Measurements from ENCODE around the gene CAMTA1.

Gene CAMTA1

GRCh38 chr1:6987940-6988339, 202.7 kb downstream of the CAMTA1 start:
- no peak for DNase-seq

GRCh38 chr1:6988796-6989195, 203.5 kb downstream of the CAMTA1 start:
- no peak for DNase-seq

DNA sequence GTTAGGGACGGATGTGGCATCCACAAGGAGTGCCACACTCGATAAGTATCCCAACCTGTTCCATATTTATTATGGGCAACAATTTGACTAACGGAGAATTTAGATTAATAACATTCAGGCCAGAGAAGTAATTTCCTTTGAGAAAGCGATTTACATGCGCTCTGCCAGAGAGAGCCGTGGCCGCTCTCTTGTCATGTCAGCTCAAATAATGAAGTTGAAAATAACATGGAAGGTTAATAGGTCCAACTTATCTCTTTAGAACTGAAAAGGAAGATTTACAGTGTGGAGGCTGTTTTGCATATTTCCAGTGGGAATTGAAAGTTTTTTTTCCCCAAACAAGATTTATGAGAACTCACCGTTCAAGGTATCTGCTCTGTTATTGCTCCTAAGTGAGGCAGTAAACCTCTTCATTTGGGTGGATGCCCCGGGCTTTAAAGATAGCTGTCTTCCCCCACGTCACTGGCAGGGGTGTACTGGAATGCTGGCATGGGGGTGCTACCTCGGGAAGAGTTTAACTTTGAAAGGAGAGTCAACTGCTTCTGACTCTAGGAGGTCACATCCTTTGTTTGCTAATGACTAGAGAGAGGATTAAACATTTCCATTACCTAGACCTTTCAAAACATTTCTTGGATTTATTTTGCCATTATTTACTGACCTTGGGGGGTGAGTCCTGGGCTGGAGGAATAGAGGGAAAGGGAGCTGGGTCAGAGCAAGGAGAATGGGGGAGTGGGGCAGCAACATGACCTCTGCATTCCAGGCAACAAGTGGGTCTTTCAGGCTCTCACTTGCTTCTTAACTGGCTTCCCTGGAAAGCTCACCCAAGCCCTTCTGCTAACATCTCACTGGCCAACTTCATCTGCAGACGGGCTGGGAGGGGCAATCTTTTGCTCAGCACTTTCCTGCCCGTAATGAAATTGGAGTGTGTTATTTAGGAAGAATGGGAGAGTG, 204.2 kb downstream of the CAMTA1 start:
- DNase-seq = no peak

- no peak for DNase-seq
Observed at GRCh38 chr1:6991266-6991665, 206.0 kb downstream of the CAMTA1 start.

GRCh38 chr1:6995789-6996188, 210.5 kb downstream of the CAMTA1 start:
- no peak for DNase-seq

- no peak for DNase-seq
Observed at GRCh38 chr1:6996371-6996770, 211.1 kb downstream of the CAMTA1 start.

DNA sequence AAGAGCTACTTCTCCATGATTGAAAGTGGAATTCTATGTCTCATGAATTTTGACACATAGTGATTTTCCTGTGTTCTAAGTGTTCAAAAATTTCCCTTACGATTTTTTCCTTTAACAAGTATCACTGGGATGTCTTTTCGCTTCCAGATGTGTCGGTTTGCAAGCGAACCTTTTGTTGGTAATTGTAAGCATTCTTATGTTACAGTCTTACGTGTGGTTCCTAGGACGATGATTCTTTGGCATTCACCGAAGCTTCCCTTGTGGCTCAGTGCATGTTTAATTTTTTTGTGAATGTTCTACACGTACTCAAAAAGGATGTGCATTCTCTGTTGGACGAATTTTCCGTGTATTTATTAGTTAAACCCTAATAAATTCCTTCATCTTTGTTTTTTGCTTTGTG, 211.6 kb downstream of the CAMTA1 start:
- no peak for DNase-seq

DNA sequence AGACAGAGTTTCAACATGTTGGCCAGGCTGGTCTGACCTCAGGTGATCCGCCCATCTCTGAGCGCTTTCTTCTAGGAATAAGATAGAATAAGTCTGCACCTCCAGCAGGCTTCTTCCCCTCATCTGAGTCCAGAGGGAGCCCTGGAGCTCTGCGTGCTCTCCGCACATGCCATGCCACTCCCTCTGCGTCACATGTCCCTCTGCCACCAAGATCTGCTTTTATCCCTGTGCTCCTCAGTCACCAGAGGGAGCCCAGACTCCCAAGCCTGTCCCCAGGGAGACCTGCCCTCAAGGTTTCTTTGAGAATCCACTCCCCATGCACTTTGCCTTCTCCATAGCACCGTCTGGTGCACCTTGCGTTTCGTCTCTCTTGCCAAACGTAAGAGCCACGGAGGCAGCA, 213.0 kb downstream of the CAMTA1 start:
- DNase-seq = no peak

GRCh38 chr1:6999826-7000225, 214.6 kb downstream of the CAMTA1 start:
- no peak for DNase-seq

DNA sequence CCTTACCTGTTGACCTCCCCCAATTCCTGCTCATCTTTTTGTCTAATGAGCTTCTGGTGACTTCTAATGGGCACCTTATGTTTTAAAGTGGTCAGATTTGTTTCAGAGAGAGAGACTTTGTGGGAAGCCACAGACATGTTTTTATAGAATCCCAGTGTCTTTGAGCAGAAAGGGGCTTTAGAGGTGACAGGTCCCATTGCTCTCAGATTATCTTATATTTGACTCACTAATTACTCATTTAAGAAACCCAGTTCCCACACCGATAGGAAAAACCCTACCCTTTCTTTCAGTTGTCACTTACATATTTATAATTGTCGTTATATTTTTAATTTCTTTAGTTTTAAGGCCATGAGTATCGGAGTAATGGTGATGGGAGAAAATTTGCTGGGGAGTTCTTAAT, 215.5 kb downstream of the CAMTA1 start:
- DNase-seq = no peak

- no peak for DNase-seq
Observed at GRCh38 chr1:7002728-7003127, 217.5 kb downstream of the CAMTA1 start.

DNA sequence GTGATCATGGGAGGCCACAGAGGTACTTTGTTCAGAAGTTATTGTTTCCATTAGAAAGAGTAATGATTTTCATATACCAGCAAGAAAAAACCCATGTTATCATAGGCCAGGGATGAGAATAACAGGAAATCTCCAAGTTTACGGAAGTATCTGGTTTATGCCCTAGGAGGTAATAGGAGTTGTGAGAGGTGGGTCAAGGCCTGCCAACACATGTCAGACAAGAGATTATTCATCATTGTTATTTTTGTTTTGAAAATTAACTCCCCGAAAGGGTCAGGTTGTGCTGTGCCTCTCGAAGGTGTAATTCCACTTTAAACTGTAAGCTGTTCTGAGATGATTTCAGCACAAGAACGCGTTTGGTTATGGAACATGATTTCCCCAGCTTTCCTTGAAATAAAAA, 218.4 kb downstream of the CAMTA1 start:
- DNase-seq = no peak

DNA sequence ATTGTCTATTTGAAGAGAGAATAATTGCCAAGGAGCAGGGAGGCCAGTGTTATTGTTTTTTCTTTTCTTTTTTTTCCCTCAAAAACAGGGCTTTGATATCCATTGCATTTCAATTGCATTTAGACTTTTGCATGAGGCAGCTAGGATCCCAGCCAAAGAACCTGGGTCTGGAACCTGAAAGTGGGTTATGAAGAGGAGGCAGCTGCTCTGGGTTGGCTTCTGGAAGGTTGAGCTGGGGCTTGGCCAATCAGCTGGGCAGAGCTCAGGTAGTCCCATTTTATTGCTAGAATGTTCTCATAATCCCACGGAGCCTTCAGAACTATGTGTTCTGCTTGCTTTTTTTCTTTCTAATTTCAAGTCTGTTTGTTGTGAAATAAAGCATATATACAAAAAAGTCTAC, 218.9 kb downstream of the CAMTA1 start:
- no peak for DNase-seq

- DNase-seq = no peak
Observed at GRCh38 chr1:7005762-7006161, 220.5 kb downstream of the CAMTA1 start.

GRCh38 chr1:7006996-7007871, 222.0 kb downstream of the CAMTA1 start:
- no peak for DNase-seq

DNA sequence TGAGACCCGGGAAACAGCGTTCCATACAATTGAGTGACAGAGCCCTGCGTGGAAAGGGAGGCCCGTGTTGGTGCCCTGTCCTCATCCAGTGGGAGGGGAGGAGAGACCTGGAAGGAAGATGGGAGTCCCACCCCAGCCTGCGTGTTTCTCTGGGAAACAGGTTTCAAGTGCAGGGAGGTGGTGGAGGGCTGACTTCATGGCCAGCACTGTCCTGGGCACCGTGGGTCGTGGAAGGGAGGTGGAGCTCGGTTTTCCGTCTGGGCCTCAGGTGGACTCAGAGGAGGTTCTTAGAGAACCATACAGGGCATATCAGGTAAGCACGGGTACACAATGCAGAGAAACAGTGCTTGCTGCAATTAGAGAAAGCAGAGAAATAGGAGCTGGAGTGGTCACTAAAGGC, 222.6 kb downstream of the CAMTA1 start:
- no peak for DNase-seq

- DNase-seq = no peak
Observed at GRCh38 chr1:7008331-7008730, 223.1 kb downstream of the CAMTA1 start.

DNA sequence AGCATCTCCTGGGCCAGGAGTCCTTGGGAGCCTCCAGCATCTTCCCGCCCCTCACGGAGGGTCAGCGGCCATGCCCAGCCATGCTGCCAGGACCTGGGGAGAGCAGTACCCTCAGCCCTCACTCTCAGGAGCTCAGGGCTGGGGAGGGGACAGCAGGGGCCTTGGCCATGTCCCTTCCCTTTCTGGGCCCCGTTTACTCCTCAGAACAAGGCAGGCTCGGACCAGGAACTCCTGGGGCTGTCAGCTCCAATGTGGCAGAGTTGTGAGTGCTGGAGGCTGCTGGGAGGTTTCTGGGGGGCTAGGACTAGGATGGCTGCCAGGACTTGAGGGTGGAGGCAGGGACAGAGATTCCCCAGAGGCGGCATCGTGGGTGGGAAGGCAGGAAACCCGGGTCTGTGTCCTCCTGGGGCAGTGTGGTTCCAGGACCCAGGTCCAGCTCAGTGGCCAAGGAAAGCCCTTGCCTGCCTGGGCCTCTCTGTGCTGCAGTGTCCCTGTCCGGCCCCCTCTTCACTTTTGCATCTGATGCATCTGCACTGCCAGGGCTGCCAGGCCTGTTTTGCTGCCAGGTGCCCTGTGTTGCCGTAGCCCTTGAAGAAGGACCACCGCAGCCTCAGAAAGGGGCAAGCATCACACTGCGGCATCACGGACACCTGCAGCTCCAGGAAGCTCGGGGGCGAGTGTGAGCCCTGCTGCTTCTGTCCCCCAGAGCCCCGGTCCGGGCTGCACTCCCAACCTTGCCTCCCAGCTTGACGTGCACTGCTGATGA, 223.9 kb downstream of the CAMTA1 start:
- no peak for DNase-seq

DNA sequence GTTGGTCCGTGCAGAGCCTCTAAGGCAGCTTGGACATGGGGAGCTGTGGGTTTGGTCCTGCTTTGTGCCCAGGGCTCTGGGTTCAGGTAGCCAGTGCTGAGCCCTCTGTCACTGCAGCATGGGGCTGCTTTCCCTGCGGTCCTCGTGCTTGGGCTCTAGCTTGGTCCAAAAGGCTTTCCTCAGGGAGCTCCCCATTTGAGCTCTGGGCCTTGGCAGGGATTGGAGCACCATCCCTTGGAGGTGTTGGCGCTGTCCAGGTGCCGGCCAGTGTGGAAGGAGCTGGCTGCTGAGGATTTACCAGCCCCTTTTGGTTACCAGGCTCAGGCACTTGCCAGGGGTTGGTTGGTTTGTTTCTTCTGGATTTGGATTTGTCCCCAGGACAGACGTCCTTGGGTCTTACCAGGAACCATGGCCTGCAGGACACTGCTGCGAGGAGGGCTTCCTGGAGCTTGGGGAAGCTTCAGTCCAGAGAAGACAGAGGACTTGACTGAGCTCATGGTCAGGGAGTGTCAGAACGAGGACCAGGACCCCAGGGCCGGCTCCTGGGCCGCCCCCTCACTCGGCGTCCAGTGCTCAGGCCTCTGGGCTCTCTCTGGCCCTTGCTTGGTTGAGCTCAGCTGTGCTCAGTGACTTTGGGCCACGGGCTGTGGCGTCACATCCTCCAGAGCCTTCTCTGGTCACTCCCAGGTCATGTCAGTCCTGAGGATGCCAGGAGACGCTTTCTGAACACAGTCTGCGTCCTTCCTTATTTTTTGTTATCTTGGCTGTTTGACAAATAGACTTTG, 224.7 kb downstream of the CAMTA1 start:
- DNase-seq = no peak

- no peak for DNase-seq
Observed at GRCh38 chr1:7010534-7011200, 225.4 kb downstream of the CAMTA1 start.

DNA sequence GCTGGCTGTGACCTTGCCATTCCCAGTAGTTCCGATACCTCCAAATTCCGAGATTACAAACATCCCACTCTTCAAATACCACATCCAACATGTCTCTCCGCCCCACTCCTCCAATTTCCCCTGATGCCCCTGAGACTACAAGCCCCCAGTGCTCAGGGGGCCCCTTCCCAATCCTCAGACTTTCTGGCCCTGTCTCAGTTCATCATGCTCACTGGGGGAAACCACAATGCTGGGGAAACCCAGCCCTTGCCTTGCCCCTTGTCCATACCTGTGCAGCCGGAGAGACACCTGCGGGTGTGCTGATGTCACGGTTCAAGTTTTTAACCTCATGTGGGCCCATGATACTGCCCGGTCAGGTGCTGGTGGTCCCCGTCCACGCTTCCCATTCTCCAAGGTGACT, 226.6 kb downstream of the CAMTA1 start:
- DNase-seq = no peak

Data from activated gamma-delta T cell (primary cell).